GM23338 (cell line): ENCODE results near the gene RAB40B. TPM values are rescaled to one million over a fixed set of nuclear protein-coding genes. Genes with fewer than 3 reads are reported as not detected.

ENCODE experiments used
- ATAC-seq: fragments of 200-7000 bp; cut with Tn5 transposase; 3 replicates; pipeline ENCODE4 v1.9.1; 2020
- DNase-seq: peaks from one replicate; pipeline ENCODE4 v3.0.0-alpha.2; 2015; ENCODE audit warnings: low spot score
- H2AFZ ChIP-seq: fragments of 200-600 bp; sonication (generic); 2 replicates; pipeline ENCODE4 v1.8.0; 2016; ENCODE audit warnings: antibody characterized with exemption, mild to moderate bottlenecking, moderate library complexity
- H3F3A ChIP-seq: fragments of 200-600 bp; sonication (generic); replicated peaks from 2 replicates; pipeline ENCODE4 v1.8.0; 2017; ENCODE audit warnings: antibody characterized with exemption, mixed run types, low read depth
- H3K27ac ChIP-seq: fragments of 200-600 bp; sonication (generic); 2 replicates; pipeline ENCODE4 v1.6.1; 2016; ENCODE audit warnings: low read depth
- H3K27me3 ChIP-seq: fragments of 200-600 bp; sonication (generic); 2 replicates; pipeline ENCODE4 v1.8.0; 2016; ENCODE audit warnings: mild to moderate bottlenecking, mixed run types, moderate library complexity; ENCODE audit not compliant: insufficient read depth
- H3K36me3 ChIP-seq: fragments of 200-600 bp; sonication (generic); 2 replicates; pipeline ENCODE4 v1.8.0; 2016; ENCODE audit warnings: mild to moderate bottlenecking; ENCODE audit not compliant: insufficient read depth
- H3K4me1 ChIP-seq: fragments of 200-600 bp; sonication (generic); 2 replicates; pipeline ENCODE4 v1.8.0; 2016; ENCODE audit warnings: mild to moderate bottlenecking, moderate library complexity; ENCODE audit not compliant: insufficient read depth
- H3K4me2 ChIP-seq: fragments of 200-600 bp; sonication (generic); 2 replicates; pipeline ENCODE4 v1.7.1; 2017; ENCODE audit warnings: mixed run types
- H3K4me3 ChIP-seq: fragments of 200-600 bp; sonication (generic); 2 replicates; pipeline ENCODE4 v1.6.1; 2016; ENCODE audit warnings: mixed run types
- H3K79me2 ChIP-seq: fragments of 200-600 bp; sonication (generic); replicated peaks from 2 replicates; pipeline ENCODE4 v1.8.0; 2017; ENCODE audit warnings: mild to moderate bottlenecking; ENCODE audit not compliant: insufficient read depth
- H3K9me2 ChIP-seq: fragments of 200-600 bp; sonication (generic); 2 replicates; pipeline ENCODE4 v1.8.0; 2017; ENCODE audit not compliant: insufficient read depth
- H4K20me1 ChIP-seq: fragments of 200-600 bp; sonication (generic); replicated peaks from 2 replicates; pipeline ENCODE4 v1.8.0; 2017; ENCODE audit warnings: mild to moderate bottlenecking; ENCODE audit not compliant: insufficient read depth
- H3K27ac Mint-ChIP-seq: 2 replicates; pipeline ENCODE4 v1.8.0; 2020; ENCODE audit warnings: inconsistent platforms, mild to moderate bottlenecking, moderate library complexity, mixed read lengths
- H3K27me3 Mint-ChIP-seq: 3 replicates; pipeline ENCODE4 v1.8.0; 2022; ENCODE audit warnings: low read depth, mild to moderate bottlenecking, moderate library complexity, mixed read lengths, inconsistent platforms; ENCODE audit not compliant: insufficient read depth, poor library complexity
- H3K36me3 Mint-ChIP-seq: 3 replicates; pipeline ENCODE4 v1.8.0; 2021; ENCODE audit warnings: low read depth, mild to moderate bottlenecking, inconsistent platforms, moderate library complexity, mixed read lengths
- H3K4me1 Mint-ChIP-seq: 3 replicates; pipeline ENCODE4 v1.8.0; 2020; ENCODE audit warnings: mild to moderate bottlenecking, inconsistent platforms, mixed read lengths
- H3K4me3 Mint-ChIP-seq: 3 replicates; pipeline ENCODE4 v1.8.0; 2021; ENCODE audit warnings: moderate library complexity, mild to moderate bottlenecking, inconsistent platforms, mixed read lengths
- H3K9me3 Mint-ChIP-seq: 3 replicates; pipeline ENCODE4 v1.8.0; 2020; ENCODE audit warnings: moderate library complexity, mild to moderate bottlenecking, inconsistent platforms, mixed read lengths
- CREB1 ChIP-seq: fragments of 250-450 bp; sonication (Bioruptor Pico); IDR thresholded peaks from 2 replicates; pipeline ENCODE4 v1.5.0; 2020; ENCODE audit warnings: low read depth, mild to moderate bottlenecking, moderate library complexity
- EZH2 ChIP-seq: fragments of 200-600 bp; sonication (generic); IDR thresholded peaks from one replicate; pipeline ENCODE4 v1.8.0; 2017; ENCODE audit warnings: antibody characterized with exemption, mild to moderate bottlenecking, low read depth; ENCODE audit not compliant: unreplicated experiment
- EZH2phosphoT487 ChIP-seq: fragments of 200-600 bp; sonication (generic); IDR thresholded peaks from one replicate; pipeline ENCODE4 v1.8.1; 2018; ENCODE audit warnings: antibody characterized with exemption; ENCODE audit not compliant: unreplicated experiment
- JUNB ChIP-seq: IDR thresholded peaks from one replicate; pipeline ENCODE4 v1.6.1; 2016; ENCODE audit warnings: antibody characterized with exemption; ENCODE audit not compliant: unreplicated experiment
- NANOG ChIP-seq: IDR thresholded peaks from 2 replicates; pipeline ENCODE4 v1.6.1; 2016; ENCODE audit warnings: antibody characterized with exemption, borderline replicate concordance
- POLR2AphosphoS5 ChIP-seq: IDR thresholded peaks from 2 replicates; pipeline ENCODE4 v1.6.1; 2016; ENCODE audit warnings: antibody characterized with exemption, low read depth
- STAT1 ChIP-seq: IDR thresholded peaks from one replicate; pipeline ENCODE4 v1.6.1; 2016; ENCODE audit warnings: antibody characterized with exemption; ENCODE audit not compliant: unreplicated experiment
- ZNF114 ChIP-seq: fragments of 250-450 bp; sonication (Bioruptor Pico); IDR thresholded peaks from 2 replicates; pipeline ENCODE4 v1.5.0; 2020; ENCODE audit warnings: mild to moderate bottlenecking, moderate library complexity
- ZNF331 ChIP-seq: fragments of 250-450 bp; sonication (Bioruptor Pico); IDR thresholded peaks from 2 replicates; pipeline ENCODE4 v1.5.0; 2020; ENCODE audit warnings: low read depth, mild to moderate bottlenecking, moderate library complexity
- polyA plus RNA-seq: library from polyadenylated mRNA; unstranded; fragments of >200 nt; fragmentation: Nextera tagmentation; extraction: Ambion mirVana; gene quantifications from 2 replicates; pipeline ENCODE4 v1.2.1, GENCODE V29; 2016
- total RNA-seq: library from RNA; depleted of rRNA; stranded (reverse); fragments of >200 nt; shearing (Covaris generic); gene quantifications from 2 replicates; pipeline ENCODE4 v1.2.3, GENCODE V29; 2014
- TF ChIP-seq, protein P1 (sequence below): fragments of 250-450 bp; sonication (Bioruptor Pico); IDR thresholded peaks from 2 replicates; pipeline ENCODE4 v1.5.0; 2020; ENCODE audit warnings: mild to moderate bottlenecking, moderate library complexity
- TF ChIP-seq, protein P2 (sequence below), 2 experiments: fragments of 200-600 bp in 1 of 2; sonication (generic) in 1 of 2; conservative IDR thresholded peaks; 2 replicates each; pipeline versions ENCODE4 v1.5.1 to v1.6.1; 2016 to 2017; ENCODE audit warnings: antibody characterized with exemption in 2 of 2, low read depth in 2 of 2, mild to moderate bottlenecking in 2 of 2, moderate library complexity in 1 of 2
- TF ChIP-seq, protein P3 (sequence below): IDR thresholded peaks from one replicate; pipeline ENCODE4 v1.6.1; 2018; ENCODE audit warnings: antibody characterized with exemption; ENCODE audit not compliant: unreplicated experiment
- TF ChIP-seq, protein P4 (sequence below): IDR thresholded peaks from 2 replicates; pipeline ENCODE4 v1.6.1; 2016; ENCODE audit warnings: antibody characterized with exemption

The RAB40B gene
- total and polyA plus RNA-seq, 2 experiments from 2014 or later: 4.2 to 5.2 TPM

DNA sequence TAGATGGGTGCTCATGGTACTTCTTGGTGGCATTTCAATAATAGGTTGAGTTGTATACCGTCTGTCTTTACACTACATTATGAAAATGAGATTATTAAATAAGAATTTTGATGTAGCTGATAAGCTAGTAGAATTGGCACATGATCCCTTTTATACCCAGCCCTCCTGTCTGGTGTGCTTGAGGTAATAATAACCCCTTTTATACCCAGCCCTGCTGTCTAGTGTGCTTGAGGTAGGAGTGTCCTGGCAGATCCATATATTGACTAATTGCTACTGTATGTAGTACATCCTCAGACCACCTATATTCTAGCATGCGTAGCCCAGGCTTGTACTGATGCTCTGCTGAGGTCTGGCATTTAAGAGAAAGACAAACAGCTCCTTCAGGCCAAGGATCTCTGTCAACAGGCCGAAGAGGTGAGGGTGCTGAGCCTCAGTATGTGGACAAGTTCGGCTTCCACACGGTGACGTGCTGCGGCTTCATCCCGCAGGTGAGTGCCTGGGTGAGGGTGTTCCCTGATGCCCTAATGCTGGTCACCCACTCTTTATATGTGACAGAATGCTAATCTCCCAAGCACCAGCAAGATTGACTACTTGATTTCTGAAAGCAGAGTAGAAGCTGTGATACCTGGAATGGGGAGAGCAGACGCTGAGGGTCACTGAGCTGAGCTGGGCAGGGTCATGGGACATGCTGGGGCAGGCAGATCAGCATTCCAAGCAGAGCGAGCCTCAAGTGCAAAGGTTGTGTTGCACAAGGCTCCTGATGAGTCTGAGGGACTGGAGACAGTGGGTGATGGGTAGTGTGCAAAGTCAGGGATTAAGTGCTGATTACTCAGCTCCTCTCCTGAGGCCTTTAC lies 42.6 kb upstream of the RAB40B start:
- Mint-ChIP-seq H3K4me1 (peaks cover 6% of the 10 kb centered on the region; the same call in 1 of the 3 replicates), H3K27me3 (peaks cover 8% of the 10 kb centered on the region), H3K27ac (no peak overlapping the region), H3K4me3 (no peak overlapping the region), H3K36me3 (peaks cover 57% of the 10 kb centered on the region), H3K9me3 (peaks cover 29% of the 10 kb centered on the region)
- no peaks in the 10 kb centered on the region for H3K79me2 ChIP-seq
- peaks cover 23% of the 10 kb centered on the region for H3K36me3 ChIP-seq
- no peaks in the 10 kb centered on the region for H4K20me1 ChIP-seq
- ATAC-seq (no peak), DNase-seq (peak; percentile 17)
- TF ChIP-seq EZH2phosphoT487 (no peak), ZNF114 (CRISPR knock-in tag) (no peak), ZNF331 (CRISPR knock-in tag) (no peak), NANOG (no peak), POLR2AphosphoS5 (no peak), JUNB (no peak), EZH2 (no peak), STAT1 (no peak), CREB1 (CRISPR knock-in tag) (no peak)
- TF ChIP-seq, protein P1, sequence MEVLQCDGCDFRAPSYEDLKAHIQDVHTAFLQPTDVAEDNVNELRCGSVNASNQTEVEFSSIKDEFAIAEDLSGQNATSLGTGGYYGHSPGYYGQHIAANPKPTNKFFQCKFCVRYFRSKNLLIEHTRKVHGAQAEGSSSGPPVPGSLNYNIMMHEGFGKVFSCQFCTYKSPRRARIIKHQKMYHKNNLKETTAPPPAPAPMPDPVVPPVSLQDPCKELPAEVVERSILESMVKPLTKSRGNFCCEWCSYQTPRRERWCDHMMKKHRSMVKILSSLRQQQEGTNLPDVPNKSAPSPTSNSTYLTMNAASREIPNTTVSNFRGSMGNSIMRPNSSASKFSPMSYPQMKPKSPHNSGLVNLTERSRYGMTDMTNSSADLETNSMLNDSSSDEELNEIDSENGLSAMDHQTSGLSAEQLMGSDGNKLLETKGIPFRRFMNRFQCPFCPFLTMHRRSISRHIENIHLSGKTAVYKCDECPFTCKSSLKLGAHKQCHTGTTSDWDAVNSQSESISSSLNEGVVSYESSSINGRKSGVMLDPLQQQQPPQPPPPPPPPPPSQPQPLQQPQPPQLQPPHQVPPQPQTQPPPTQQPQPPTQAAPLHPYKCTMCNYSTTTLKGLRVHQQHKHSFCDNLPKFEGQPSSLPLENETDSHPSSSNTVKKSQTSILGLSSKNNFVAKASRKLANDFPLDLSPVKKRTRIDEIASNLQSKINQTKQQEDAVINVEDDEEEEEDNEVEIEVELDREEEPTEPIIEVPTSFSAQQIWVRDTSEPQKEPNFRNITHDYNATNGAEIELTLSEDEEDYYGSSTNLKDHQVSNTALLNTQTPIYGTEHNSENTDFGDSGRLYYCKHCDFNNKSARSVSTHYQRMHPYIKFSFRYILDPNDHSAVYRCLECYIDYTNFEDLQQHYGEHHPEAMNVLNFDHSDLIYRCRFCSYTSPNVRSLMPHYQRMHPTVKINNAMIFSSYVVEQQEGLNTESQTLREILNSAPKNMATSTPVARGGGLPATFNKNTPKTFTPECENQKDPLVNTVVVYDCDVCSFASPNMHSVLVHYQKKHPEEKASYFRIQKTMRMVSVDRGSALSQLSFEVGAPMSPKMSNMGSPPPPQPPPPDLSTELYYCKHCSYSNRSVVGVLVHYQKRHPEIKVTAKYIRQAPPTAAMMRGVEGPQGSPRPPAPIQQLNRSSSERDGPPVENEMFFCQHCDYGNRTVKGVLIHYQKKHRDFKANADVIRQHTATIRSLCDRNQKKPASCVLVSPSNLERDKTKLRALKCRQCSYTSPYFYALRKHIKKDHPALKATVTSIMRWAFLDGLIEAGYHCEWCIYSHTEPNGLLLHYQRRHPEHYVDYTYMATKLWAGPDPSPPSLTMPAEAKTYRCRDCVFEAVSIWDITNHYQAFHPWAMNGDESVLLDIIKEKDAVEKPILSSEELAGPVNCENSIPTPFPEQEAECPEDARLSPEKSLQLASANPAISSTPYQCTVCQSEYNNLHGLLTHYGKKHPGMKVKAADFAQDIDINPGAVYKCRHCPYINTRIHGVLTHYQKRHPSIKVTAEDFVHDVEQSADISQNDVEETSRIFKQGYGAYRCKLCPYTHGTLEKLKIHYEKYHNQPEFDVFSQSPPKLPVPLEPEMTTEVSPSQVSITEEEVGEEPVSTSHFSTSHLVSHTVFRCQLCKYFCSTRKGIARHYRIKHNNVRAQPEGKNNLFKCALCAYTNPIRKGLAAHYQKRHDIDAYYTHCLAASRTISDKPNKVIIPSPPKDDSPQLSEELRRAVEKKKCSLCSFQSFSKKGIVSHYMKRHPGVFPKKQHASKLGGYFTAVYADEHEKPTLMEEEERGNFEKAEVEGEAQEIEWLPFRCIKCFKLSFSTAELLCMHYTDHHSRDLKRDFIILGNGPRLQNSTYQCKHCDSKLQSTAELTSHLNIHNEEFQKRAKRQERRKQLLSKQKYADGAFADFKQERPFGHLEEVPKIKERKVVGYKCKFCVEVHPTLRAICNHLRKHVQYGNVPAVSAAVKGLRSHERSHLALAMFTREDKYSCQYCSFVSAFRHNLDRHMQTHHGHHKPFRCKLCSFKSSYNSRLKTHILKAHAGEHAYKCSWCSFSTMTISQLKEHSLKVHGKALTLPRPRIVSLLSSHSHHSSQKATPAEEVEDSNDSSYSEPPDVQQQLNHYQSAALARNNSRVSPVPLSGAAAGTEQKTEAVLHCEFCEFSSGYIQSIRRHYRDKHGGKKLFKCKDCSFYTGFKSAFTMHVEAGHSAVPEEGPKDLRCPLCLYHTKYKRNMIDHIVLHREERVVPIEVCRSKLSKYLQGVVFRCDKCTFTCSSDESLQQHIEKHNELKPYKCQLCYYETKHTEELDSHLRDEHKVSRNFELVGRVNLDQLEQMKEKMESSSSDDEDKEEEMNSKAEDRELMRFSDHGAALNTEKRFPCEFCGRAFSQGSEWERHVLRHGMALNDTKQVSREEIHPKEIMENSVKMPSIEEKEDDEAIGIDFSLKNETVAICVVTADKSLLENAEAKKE (CRISPR knock-in tag): no peak
- TF ChIP-seq, protein P2, sequence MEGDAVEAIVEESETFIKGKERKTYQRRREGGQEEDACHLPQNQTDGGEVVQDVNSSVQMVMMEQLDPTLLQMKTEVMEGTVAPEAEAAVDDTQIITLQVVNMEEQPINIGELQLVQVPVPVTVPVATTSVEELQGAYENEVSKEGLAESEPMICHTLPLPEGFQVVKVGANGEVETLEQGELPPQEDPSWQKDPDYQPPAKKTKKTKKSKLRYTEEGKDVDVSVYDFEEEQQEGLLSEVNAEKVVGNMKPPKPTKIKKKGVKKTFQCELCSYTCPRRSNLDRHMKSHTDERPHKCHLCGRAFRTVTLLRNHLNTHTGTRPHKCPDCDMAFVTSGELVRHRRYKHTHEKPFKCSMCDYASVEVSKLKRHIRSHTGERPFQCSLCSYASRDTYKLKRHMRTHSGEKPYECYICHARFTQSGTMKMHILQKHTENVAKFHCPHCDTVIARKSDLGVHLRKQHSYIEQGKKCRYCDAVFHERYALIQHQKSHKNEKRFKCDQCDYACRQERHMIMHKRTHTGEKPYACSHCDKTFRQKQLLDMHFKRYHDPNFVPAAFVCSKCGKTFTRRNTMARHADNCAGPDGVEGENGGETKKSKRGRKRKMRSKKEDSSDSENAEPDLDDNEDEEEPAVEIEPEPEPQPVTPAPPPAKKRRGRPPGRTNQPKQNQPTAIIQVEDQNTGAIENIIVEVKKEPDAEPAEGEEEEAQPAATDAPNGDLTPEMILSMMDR (conservative IDR thresholded peaks at IDR 0.05; ENCODE audit: low read depth in 2 of 2): no peak
- TF ChIP-seq, protein P3, sequence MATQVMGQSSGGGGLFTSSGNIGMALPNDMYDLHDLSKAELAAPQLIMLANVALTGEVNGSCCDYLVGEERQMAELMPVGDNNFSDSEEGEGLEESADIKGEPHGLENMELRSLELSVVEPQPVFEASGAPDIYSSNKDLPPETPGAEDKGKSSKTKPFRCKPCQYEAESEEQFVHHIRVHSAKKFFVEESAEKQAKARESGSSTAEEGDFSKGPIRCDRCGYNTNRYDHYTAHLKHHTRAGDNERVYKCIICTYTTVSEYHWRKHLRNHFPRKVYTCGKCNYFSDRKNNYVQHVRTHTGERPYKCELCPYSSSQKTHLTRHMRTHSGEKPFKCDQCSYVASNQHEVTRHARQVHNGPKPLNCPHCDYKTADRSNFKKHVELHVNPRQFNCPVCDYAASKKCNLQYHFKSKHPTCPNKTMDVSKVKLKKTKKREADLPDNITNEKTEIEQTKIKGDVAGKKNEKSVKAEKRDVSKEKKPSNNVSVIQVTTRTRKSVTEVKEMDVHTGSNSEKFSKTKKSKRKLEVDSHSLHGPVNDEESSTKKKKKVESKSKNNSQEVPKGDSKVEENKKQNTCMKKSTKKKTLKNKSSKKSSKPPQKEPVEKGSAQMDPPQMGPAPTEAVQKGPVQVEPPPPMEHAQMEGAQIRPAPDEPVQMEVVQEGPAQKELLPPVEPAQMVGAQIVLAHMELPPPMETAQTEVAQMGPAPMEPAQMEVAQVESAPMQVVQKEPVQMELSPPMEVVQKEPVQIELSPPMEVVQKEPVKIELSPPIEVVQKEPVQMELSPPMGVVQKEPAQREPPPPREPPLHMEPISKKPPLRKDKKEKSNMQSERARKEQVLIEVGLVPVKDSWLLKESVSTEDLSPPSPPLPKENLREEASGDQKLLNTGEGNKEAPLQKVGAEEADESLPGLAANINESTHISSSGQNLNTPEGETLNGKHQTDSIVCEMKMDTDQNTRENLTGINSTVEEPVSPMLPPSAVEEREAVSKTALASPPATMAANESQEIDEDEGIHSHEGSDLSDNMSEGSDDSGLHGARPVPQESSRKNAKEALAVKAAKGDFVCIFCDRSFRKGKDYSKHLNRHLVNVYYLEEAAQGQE: no peak
- TF ChIP-seq, protein P4, sequence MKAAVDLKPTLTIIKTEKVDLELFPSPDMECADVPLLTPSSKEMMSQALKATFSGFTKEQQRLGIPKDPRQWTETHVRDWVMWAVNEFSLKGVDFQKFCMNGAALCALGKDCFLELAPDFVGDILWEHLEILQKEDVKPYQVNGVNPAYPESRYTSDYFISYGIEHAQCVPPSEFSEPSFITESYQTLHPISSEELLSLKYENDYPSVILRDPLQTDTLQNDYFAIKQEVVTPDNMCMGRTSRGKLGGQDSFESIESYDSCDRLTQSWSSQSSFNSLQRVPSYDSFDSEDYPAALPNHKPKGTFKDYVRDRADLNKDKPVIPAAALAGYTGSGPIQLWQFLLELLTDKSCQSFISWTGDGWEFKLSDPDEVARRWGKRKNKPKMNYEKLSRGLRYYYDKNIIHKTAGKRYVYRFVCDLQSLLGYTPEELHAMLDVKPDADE: no peak
- peaks cover 13% of the 10 kb centered on the region for H3K4me1 ChIP-seq
- 0 out of 2 replicates have a peak, but pooled peaks cover 8% of the 10 kb centered on the region for H3K9me2 ChIP-seq
- H2AFZ ChIP-seq: no peak overlapping the region
- no peaks in the 10 kb centered on the region for H3K27me3 ChIP-seq
- 0 out of 2 replicates have a peak, but pooled peaks cover under 1% of the 10 kb centered on the region for H3F3A ChIP-seq
- no peak overlapping the region for H3K4me2 ChIP-seq
- no peak overlapping the region for H3K4me3 ChIP-seq
- H3K27ac ChIP-seq: no peak overlapping the region
